GM21528 (cell line): ENCODE measurements around the gene C9orf40.

Experiments used
- ATAC-seq: cut with Tn5 transposase; IDR thresholded peaks from one replicate; pipeline ENCODE4 v1.9.1; 2021; ENCODE audit warnings: mild to moderate bottlenecking, moderate library complexity; ENCODE audit not compliant: unreplicated experiment, low FRiP score

The C9orf40 gene

DNA sequence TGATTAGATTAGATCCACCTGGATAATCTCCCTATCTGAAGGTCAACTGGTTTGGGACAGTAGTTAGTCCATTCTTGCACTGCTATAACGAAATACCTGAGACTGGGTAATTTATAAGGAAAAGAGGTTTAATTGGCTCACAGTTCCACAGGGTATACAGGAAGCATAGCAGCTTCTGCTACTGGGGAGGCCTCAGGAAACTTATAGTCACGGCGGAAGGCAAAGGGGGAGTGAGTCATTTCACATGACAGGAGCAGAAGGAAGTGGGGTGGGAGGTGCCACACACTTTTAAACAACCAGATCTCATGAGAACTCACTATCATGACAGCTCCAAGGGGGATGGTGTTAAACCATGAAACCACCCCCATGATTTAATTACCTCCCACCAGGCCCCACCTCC lies 9.9 kb downstream of the C9orf40 start:
- no peak for ATAC-seq

DNA sequence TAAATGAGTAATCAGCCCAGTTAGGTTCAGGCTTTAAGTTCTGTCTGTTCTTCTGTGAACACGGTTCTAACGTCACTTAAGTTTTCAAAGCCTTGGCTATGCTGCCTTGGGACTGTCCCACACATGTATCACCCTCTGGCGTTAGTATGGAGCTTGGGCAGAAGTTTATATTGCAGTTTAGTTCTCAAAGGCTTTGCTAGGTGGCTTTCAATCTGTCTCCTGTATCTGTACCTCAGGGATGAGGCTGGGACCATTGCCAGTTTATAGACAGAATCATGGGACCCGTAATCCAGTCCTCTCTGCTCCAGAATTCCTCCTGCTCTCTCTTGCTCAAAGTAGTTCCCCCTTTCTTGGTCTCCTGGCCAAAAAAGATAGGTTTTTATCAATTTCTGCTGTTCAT lies 12.1 kb downstream of the C9orf40 start:
- no peak for ATAC-seq

DNA sequence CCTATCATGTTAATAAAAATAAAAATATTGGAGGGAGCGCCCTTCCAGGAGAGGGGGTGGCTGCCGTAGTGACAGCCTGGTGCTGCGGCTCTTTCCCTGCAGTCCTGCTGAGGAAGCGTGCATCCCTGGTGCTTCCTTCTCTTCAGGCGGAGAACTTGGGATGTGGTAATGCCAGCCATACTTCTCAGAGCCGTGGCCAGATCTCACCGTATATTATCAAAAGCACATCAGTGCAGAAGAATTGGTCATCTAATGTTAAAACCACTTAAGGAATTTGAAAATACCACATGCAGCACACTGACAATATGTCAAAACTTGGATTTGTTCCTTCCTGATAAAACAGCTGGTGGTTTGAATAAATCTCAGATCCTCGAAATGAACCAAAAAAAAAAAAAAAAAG lies 17.7 kb downstream of the C9orf40 start:
- no peak for ATAC-seq

GRCh38 chr9:74921737-74922136 lies 31.0 kb downstream of the C9orf40 start:
- ATAC-seq = no peak

- ATAC-seq = no peak
Measured at GRCh38 chr9:74920944-74921626, 31.6 kb downstream of the C9orf40 start.

DNA sequence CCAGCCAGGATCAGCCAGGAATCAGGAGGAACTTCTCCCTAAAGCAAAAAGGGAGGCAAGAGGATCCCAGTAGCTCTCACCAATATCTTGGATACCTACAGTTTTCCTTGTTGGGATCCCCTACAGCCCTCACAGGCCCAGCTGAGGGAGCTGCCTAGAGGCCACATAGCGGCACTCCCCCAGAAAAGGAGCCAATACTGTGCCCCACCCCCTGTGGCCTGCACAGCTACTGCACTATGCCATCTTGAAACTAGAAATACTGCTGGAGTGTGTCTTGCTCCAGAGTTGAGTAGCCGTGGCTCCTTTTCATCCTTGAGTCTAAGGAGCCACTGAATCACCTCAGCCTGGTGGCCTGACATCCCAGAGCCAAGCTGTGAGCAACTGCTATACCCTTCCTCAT lies 42.7 kb downstream of the C9orf40 start:
- no peak for ATAC-seq

GRCh38 chr9:74908665-74909064 lies 44.0 kb downstream of the C9orf40 start:
- no peak for ATAC-seq

- ATAC-seq = no peak
Measured at GRCh38 chr9:74907085-74907484, 45.6 kb downstream of the C9orf40 start.

DNA sequence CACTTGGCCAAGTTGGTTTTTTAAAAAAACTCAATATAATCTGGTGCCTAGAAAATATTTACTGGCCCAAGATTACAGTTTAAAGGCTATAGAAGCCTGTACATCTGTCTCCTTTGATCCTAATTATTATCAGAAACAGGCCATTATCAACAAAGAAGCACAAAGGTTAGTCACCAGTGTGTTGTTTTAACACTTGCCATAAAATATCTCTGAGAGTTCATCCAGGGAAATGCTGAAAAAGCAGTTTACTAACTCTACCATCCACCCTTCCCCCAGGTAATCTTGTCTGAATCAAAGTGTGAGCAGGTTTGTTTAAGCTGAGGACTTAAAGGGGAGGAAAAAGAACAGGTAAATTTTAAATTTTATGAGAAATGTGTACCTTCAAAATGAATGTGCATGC lies 51.7 kb downstream of the C9orf40 start:
- ATAC-seq = no peak
